H1 (cell line): ENCODE measurements around the gene DUSP1. TPM values are rescaled to one million over a fixed set of nuclear protein-coding genes. Genes with fewer than 3 reads are reported as not detected.

Experiments used
- CTCF ChIA-PET: fragments of 300-600 bp; sonication (Branson Sonifier 250); formaldehyde crosslinking; loops from one replicate; lab custom pipeline; 2021; ENCODE audit not compliant: partially characterized antibody; lab: Charles Lee
- POLR2A ChIA-PET: fragments of 300-600 bp; sonication (Branson Sonifier 250); formaldehyde crosslinking; loops from one replicate; lab custom pipeline; 2021; ENCODE audit warnings: inconsistent platforms; ENCODE audit not compliant: partially characterized antibody; lab: Charles Lee
- DNase-seq, 2 experiments: peaks; one replicate each; pipeline versions ENCODE4 v3.0.0 to v3.0.0-alpha.2; 2010 to 2022; ENCODE audit warnings: low spot score in 2 of 2, low read depth in 1 of 2, mixed read lengths in 1 of 2
- FAIRE-seq: peaks from 2 replicates; lab custom pipeline; 2011; peaks lifted over from hg19 to GRCh38; lab: Jason Lieb, UNC
- H2AFZ ChIP-seq: 2 replicates; pipeline ENCODE4 v1.8.1; 2012; ENCODE audit warnings: low read length, inconsistent platforms
- H2AK5ac ChIP-seq: 2 replicates; pipeline ENCODE4 v1.6.1; 2013; ENCODE audit warnings: low read depth, low read length
- H2BK120ac ChIP-seq: replicated peaks from 2 replicates; pipeline ENCODE3; 2013; ENCODE audit warnings: low read depth, low read length, inconsistent platforms
- H2BK12ac ChIP-seq: 2 replicates; pipeline ENCODE4 v1.6.1; 2013; ENCODE audit warnings: low read depth, low read length
- H2BK15ac ChIP-seq: 2 replicates; pipeline ENCODE4 v1.6.1; 2013; ENCODE audit warnings: low read length
- H2BK20ac ChIP-seq: 2 replicates; pipeline ENCODE4 v1.6.1; 2013; ENCODE audit warnings: low read length
- H2BK5ac ChIP-seq: 2 replicates; pipeline ENCODE4 v1.6.1; 2013; ENCODE audit warnings: low read depth, low read length
- H3K14ac ChIP-seq: 2 replicates; pipeline ENCODE4 v1.6.1; 2013; ENCODE audit warnings: inconsistent platforms; ENCODE audit not compliant: insufficient read length
- H3K18ac ChIP-seq: 2 replicates; pipeline ENCODE4 v1.6.1; 2013; ENCODE audit warnings: low read length; ENCODE audit errors: extremely low read depth
- H3K23ac ChIP-seq: 2 replicates; pipeline ENCODE4 v1.6.1; 2013; ENCODE audit warnings: inconsistent platforms; ENCODE audit not compliant: insufficient read length
- H3K23me2 ChIP-seq: 2 replicates; pipeline ENCODE4 v1.6.1; 2013; ENCODE audit warnings: low read depth, low read length
- H3K27ac ChIP-seq: 2 replicates; pipeline ENCODE4 v1.6.1; 2011; ENCODE audit warnings: low read depth, low read length, inconsistent platforms
- H3K27me3 ChIP-seq, 4 experiments: replicated peaks in 1 of 4; 1 replicate in 1 of 4; 2 replicates in 3 of 4; pipeline versions ENCODE4 v1.6.1 to v1.8.1; 2011 to 2013; ENCODE audit warnings: low read length in 3 of 4, mild to moderate bottlenecking in 3 of 4, inconsistent platforms in 2 of 4, mixed read lengths in 2 of 4, moderate library complexity in 1 of 4; ENCODE audit not compliant: control insufficient read depth in 3 of 4, insufficient read depth in 3 of 4; ENCODE audit errors: extremely low read depth in 1 of 4
- H3K36me3 ChIP-seq, 4 experiments: 2 replicates each; pipeline versions ENCODE4 v1.6.1 to v1.8.1; 2011 to 2013; ENCODE audit warnings: mild to moderate bottlenecking in 4 of 4, low read length in 3 of 4, moderate library complexity in 2 of 4, control low read depth in 1 of 4, inconsistent platforms in 1 of 4; ENCODE audit not compliant: insufficient read depth in 4 of 4, control insufficient read depth in 2 of 4
- H3K4ac ChIP-seq: replicated peaks from 2 replicates; pipeline ENCODE3; 2013; ENCODE audit warnings: low read length, low read depth, mixed read lengths, inconsistent platforms; ENCODE audit not compliant: insufficient read length
- H3K4me1 ChIP-seq, 4 experiments: replicated peaks in 1 of 4; 1 replicate in 1 of 4; 2 replicates in 3 of 4; pipeline versions ENCODE4 v1.6.1 to v1.8.1; 2011 to 2013; ENCODE audit warnings: low read length in 3 of 4, inconsistent platforms in 2 of 4, mixed read lengths in 1 of 4; ENCODE audit not compliant: insufficient read depth in 4 of 4, control insufficient read depth in 3 of 4
- H3K4me2 ChIP-seq, 2 experiments: 2 replicates each; pipeline versions ENCODE4 v1.6.1 to v1.8.1; 2011 to 2013; ENCODE audit warnings: low read depth in 2 of 2, low read length in 2 of 2, control low read depth in 1 of 2, inconsistent platforms in 1 of 2, mild to moderate bottlenecking in 1 of 2; ENCODE audit not compliant: insufficient read depth in 1 of 2
- H3K4me3 ChIP-seq, 4 experiments: fragments of 200-600, 300-600 bp in 1 of 4; sonication (generic), shearing (Covaris generic), sonication (Bioruptor Twin) in 1 of 4; 2 replicates each; pipeline versions ENCODE4 v1.5.1 to v1.8.1; 2011 to 2016; ENCODE audit warnings: low read length in 4 of 4, low read depth in 3 of 4, control low read depth in 2 of 4, inconsistent platforms in 2 of 4, mild to moderate bottlenecking in 2 of 4, mixed read lengths in 1 of 4, moderate library complexity in 1 of 4; ENCODE audit not compliant: insufficient read depth in 2 of 4; ENCODE audit errors: extremely low read depth in 1 of 4
- H3K56ac ChIP-seq: replicated peaks from 2 replicates; pipeline ENCODE3; 2013; ENCODE audit warnings: low read depth, mild to moderate bottlenecking, mixed read lengths, low read length, inconsistent platforms; ENCODE audit not compliant: insufficient read length
- H3K79me1 ChIP-seq: 2 replicates; pipeline ENCODE4 v1.6.1; 2013; ENCODE audit warnings: low read depth, low read length, control low read depth
- H3K79me2 ChIP-seq, 2 experiments: 2 replicates each; pipeline versions ENCODE4 v1.6.1 to v1.8.1; 2012 to 2013; ENCODE audit warnings: low read length in 2 of 2, mild to moderate bottlenecking in 2 of 2, inconsistent platforms in 1 of 2; ENCODE audit not compliant: insufficient read depth in 2 of 2, control insufficient read depth in 1 of 2
- H3K9ac ChIP-seq, 4 experiments: replicated peaks in 1 of 4; 1 replicate in 1 of 4; 2 replicates in 3 of 4; pipeline versions ENCODE4 v1.6.1 to v1.8.1; 2011 to 2013; ENCODE audit warnings: low read depth in 3 of 4, low read length in 3 of 4, control low read depth in 2 of 4, mild to moderate bottlenecking in 2 of 4, moderate library complexity in 2 of 4, inconsistent platforms in 1 of 4; ENCODE audit errors: extremely low read depth in 1 of 4
- H3K9me3 ChIP-seq, 2 experiments: 2 replicates each; pipeline versions ENCODE4 v1.6.1 to v1.8.1; 2012 to 2013; ENCODE audit warnings: mild to moderate bottlenecking in 2 of 2, moderate library complexity in 2 of 2, control low read depth in 1 of 2, inconsistent platforms in 1 of 2, low read depth in 1 of 2, low read length in 1 of 2, mixed read lengths in 1 of 2; ENCODE audit not compliant: insufficient read depth in 2 of 2
- H4K20me1 ChIP-seq, 2 experiments: replicated peaks in 1 of 2; 2 replicates each; pipeline versions ENCODE3 to v1.8.1; 2011 to 2013; ENCODE audit warnings: inconsistent platforms in 2 of 2, low read length in 2 of 2, mild to moderate bottlenecking in 1 of 2; ENCODE audit not compliant: insufficient read depth in 2 of 2, control insufficient read depth in 1 of 2
- H4K5ac ChIP-seq: 2 replicates; pipeline ENCODE4 v1.6.1; 2013; ENCODE audit warnings: low read length, low read depth, mixed read lengths, inconsistent platforms; ENCODE audit not compliant: insufficient read length
- H4K8ac ChIP-seq: 2 replicates; pipeline ENCODE4 v1.8.0; 2013; ENCODE audit warnings: mild to moderate bottlenecking, moderate library complexity, low read length, inconsistent platforms; ENCODE audit not compliant: insufficient read depth; ENCODE audit errors: extremely low read depth
- H4K91ac ChIP-seq: replicated peaks from 2 replicates; pipeline ENCODE3; 2013; ENCODE audit warnings: low read length, mixed read lengths, inconsistent platforms; ENCODE audit not compliant: insufficient read length
- CBX8 ChIP-seq: fragments of 300-800, 300-1000 bp; sonication (generic); IDR thresholded peaks from 2 replicates; pipeline ENCODE4 v1.7.1; 2016; ENCODE audit warnings: low read depth, low read length, borderline replicate concordance
- CEBPB ChIP-seq: IDR thresholded peaks from 2 replicates; pipeline ENCODE4 v1.6.1; 2012; ENCODE audit warnings: low read depth, low read length
- CTBP2 ChIP-seq: IDR thresholded peaks from 2 replicates; pipeline ENCODE4 v1.7.0; 2011; ENCODE audit warnings: borderline replicate concordance, mild to moderate bottlenecking, moderate library complexity, mixed read lengths, low read length; ENCODE audit not compliant: insufficient read depth, insufficient read length
- EGR1 ChIP-seq: IDR thresholded peaks from 2 replicates; pipeline ENCODE4 v1.6.1; 2011; ENCODE audit warnings: low read depth, low read length, borderline replicate concordance
- GABPA ChIP-seq: IDR thresholded peaks from 2 replicates; pipeline ENCODE4 v1.6.1; 2011; ENCODE audit warnings: mild to moderate bottlenecking, low read length, moderate library complexity, borderline replicate concordance; ENCODE audit not compliant: insufficient read depth
- HDAC2 ChIP-seq, 2 experiments: fragments of 300-600 bp in 1 of 2; sonication (generic) in 1 of 2; IDR thresholded peaks; 2 replicates each; pipeline ENCODE4 v1.6.1; 2011 to 2012; ENCODE audit warnings: low read depth in 2 of 2, low read length in 2 of 2, mild to moderate bottlenecking in 2 of 2, moderate library complexity in 2 of 2, borderline replicate concordance in 1 of 2, inconsistent platforms in 1 of 2
- HDAC6 ChIP-seq: IDR thresholded peaks from one replicate; pipeline ENCODE4 v1.7.1; 2012; ENCODE audit warnings: low read depth, mild to moderate bottlenecking, inconsistent platforms, low read length, moderate library complexity
- JUN ChIP-seq: IDR thresholded peaks from 2 replicates; pipeline ENCODE4 v1.6.1; 2011; ENCODE audit warnings: low read depth, mild to moderate bottlenecking, improper control_type of control experiment, low read length
- KDM5A ChIP-seq: fragments of 200-600 bp; IDR thresholded peaks from 2 replicates; pipeline ENCODE4 v1.7.1; 2012; ENCODE audit warnings: mild to moderate bottlenecking, low read length, inconsistent platforms, mixed read lengths
- PHF8 ChIP-seq: fragments of 200-600 bp; sonication (generic); conservative IDR thresholded peaks from 2 replicates; pipeline ENCODE4 v1.7.1; 2012; ENCODE audit warnings: low read depth, mild to moderate bottlenecking, inconsistent platforms, low read length, moderate library complexity
- POLR2A ChIP-seq, 2 experiments: IDR thresholded peaks; 1 replicate in 1 of 2; 2 replicates in 1 of 2; pipeline ENCODE4 v1.6.1; 2011; ENCODE audit warnings: low read depth in 2 of 2, low read length in 2 of 2, mild to moderate bottlenecking in 2 of 2; ENCODE audit errors: control extremely low read depth in 1 of 2
- RAD21 ChIP-seq, 2 experiments: IDR thresholded peaks in 1 of 2; conservative IDR thresholded peaks in 1 of 2; 2 replicates each; pipeline ENCODE4 v1.6.1; 2011; ENCODE audit warnings: low read depth in 2 of 2, low read length in 2 of 2, improper control_type of control experiment in 1 of 2, inconsistent platforms in 1 of 2, mild to moderate bottlenecking in 1 of 2, moderate library complexity in 1 of 2
- RXRA ChIP-seq: IDR thresholded peaks from 2 replicates; pipeline ENCODE4 v1.6.1; 2011; ENCODE audit warnings: low read depth, mild to moderate bottlenecking, low read length, moderate library complexity; ENCODE audit not compliant: insufficient read depth
- SP2 ChIP-seq: IDR thresholded peaks from 2 replicates; pipeline ENCODE4 v1.6.1; 2012; ENCODE audit warnings: mild to moderate bottlenecking, low read length, inconsistent platforms
- WGBS, 2 experiments: shearing (Covaris generic) in 1 of 2; methylation state at CpG; one replicate each; pipeline versions ENCODE4 v1.1.6 to v1.1.7; 2013 to 2015; ENCODE audit warnings: low lambda C conversion rate in 2 of 2, mixed read lengths in 2 of 2, inconsistent platforms in 1 of 2, low coverage in 1 of 2, missing lambda C conversion rate in 1 of 2; ENCODE audit not compliant: insufficient replicate concordance in 2 of 2, insufficient coverage in 1 of 2, insufficient read length in 1 of 2; ENCODE audit errors: extremely low coverage in 1 of 2, missing lambda C conversion rate in 1 of 2; 5-methylcytosine and 5-hydroxymethylcytosine counted together
- polyA plus RNA-seq, 7 experiments: library from polyadenylated mRNA; depleted of rRNA in 3 of 7; stranded (reverse) in 5 of 7; unstranded in 2 of 7; fragments of >200 nt in 5 of 7; fragments of 200-250 nt in 2 of 7; gene quantifications; 1 replicate in 5 of 7; 2 replicates in 1 of 7; 4 replicates in 1 of 7; pipeline versions ENCODE4 v1.2.1 to v1.2.3, GENCODE V29; 2011 to 2013; ENCODE audit warnings: missing spikeins in 2 of 7, mixed read lengths in 2 of 7
- total RNA-seq: library from RNA; stranded (reverse); fragmentation: NEBNext Ultra II Directional; extraction: Animal tissue kit (Norgen Biotek cat#: 25700); gene quantifications from 2 replicates; pipeline ENCODE4 v1.2.1, GENCODE V29; 2021

DUSP1 gene
- total and polyA plus RNA-seq, 2 of the 8 experiments (the other 6 are each of a cell fraction or from before 2014, with no cell fraction given) = 6.5 to 11.7 TPM

DNA sequence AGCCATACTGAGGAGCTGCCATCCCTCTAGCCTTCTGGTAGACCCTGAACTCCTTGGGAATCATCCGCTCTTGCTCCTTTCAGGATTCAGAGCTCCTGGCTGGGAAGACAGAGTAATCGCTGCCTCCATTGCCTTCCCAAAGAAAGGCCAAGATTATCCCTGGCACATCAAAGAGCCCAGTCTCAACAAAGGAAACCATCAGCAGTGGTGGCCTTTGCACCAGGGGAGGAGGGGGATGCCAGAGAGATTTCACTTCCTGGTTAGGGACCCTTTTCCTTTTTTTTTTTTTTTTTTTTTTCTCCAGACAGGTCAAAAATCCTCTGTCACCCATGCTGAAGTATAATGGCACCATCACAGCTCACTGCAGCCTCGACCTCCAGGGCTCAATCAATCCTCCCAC, 47.1 kb upstream of the DUSP1 start:
- FAIRE-seq = no peak
- no peaks in the 10 kb centered on the region for H3K9me3 ChIP-seq
- no peaks in the 10 kb centered on the region for H4K20me1 ChIP-seq
- TF ChIP-seq CEBPB (no peak), CTBP2 (no peak), EGR1 (no peak), KDM5A (no peak), GABPA (no peak), HDAC2 (IDR thresholded peaks at IDR 0.05; ENCODE audit: borderline replicate concordance in 1 of 2, low read depth in 2 of 2, low read length in 2 of 2) (no peak), POLR2A (IDR thresholded peaks at IDR 0.05; ENCODE audit: control extremely low read depth in 1 of 2, low read depth in 2 of 2, low read length in 2 of 2) (no peak), CBX8 (no peak), JUN (no peak), SP2 (no peak), PHF8 (no peak), HDAC6 (no peak), RAD21 (IDR thresholded peaks at IDR 0.05 in 1 of 2, conservative IDR thresholded peaks at IDR 0.05 in 1 of 2; ENCODE audit: low read depth in 2 of 2, low read length in 2 of 2) (no peak), RXRA (no peak)
- no peak overlapping the region for H3K56ac ChIP-seq
- H3K4ac ChIP-seq = no peak overlapping the region
- H4K8ac ChIP-seq = no peak overlapping the region
- no peak overlapping the region for H2AFZ ChIP-seq
- no peak overlapping the region for H2BK20ac ChIP-seq
- no peaks in the 10 kb centered on the region; the same call in 1 of the 2 replicates for H3K23me2 ChIP-seq
- H3K4me2 ChIP-seq = no peak overlapping the region
- no peaks in the 10 kb centered on the region for H3K79me1 ChIP-seq
- ChIA-PET POLR2A (interaction anchor here (1.0 kb wide), 1 partner anchor 47 kb away, joined by 4 read pairs; the partner anchor contains the start of gene DUSP1), CTCF (interaction anchor here (0.6 kb wide), 1 partner anchor 14 kb away, joined by 3 read pairs; no protein-coding TSS in a partner anchor)
- no peaks in the 10 kb centered on the region for H3K4me1 ChIP-seq
- 87% methylated on average over 3 of the region's 3 CpGs; no CpG with 5 or more reads in 1 of the 2 experiments for WGBS, 2 experiments
- DNase-seq = no peak
- no peak overlapping the region for H3K18ac ChIP-seq
- no peak overlapping the region for H3K9ac ChIP-seq
- no peak overlapping the region for H3K23ac ChIP-seq
- H3K79me2 ChIP-seq = no peaks in the 10 kb centered on the region
- no peak overlapping the region for H3K14ac ChIP-seq
- H3K27ac ChIP-seq = no peak overlapping the region
- no peak overlapping the region for H2BK12ac ChIP-seq
- no peak overlapping the region for H3K4me3 ChIP-seq
- H3K36me3 ChIP-seq = no peaks in the 10 kb centered on the region
- H2AK5ac ChIP-seq = no peak overlapping the region
- no peak overlapping the region for H4K5ac ChIP-seq
- no peak overlapping the region for H2BK120ac ChIP-seq
- peaks cover 0 to 1% (median 0%) of the 10 kb centered on the region in 4 experiments; a peak in 2 of 7 replicates for H3K27me3 ChIP-seq
- no peak overlapping the region for H2BK5ac ChIP-seq
- no peak overlapping the region for H4K91ac ChIP-seq
- no peak overlapping the region for H2BK15ac ChIP-seq
